ENCODE results near the gene PLEKHA6. TPM values are rescaled to one million over a fixed set of nuclear protein-coding genes. Genes with fewer than 3 reads are reported as not detected.

The PLEKHA6 gene
- total and polyA plus RNA-seq, 4 donors: 17.1 to 33.2 (median 26.6) TPM

DNA sequence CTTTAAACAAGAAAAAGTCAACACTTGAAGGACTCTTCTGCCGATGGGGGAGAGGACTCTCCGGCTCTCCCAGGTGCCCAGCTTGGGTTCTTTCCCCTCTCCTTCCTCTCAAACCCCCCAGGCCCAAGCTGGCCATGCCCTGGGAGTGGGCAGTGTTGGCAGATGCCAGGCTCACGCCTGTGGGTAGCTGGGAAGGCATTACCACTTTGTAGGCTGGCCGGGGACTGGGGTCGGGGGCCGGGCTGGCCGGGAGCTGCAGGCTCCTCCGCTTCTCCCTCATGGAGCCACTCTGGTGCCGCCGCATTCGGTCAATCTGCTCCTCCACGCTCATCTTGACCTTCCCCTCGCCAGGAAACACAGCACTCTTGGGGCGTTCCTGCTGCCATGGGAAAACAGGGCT is 129.5 kb downstream of the PLEKHA6 start:
- H3K27ac ChIP-seq (ENCODE audit: low read depth, low read length): no peak overlapping the region
- WGBS (ENCODE audit: insufficient coverage): 94% methylated on average over 14 of the region's 14 CpGs
- peaks cover 41% of the 10 kb centered on the region for H3K36me3 ChIP-seq (ENCODE audit: control insufficient read depth, insufficient read depth, low read length)
- no peaks in the 10 kb centered on the region for H3K4me1 ChIP-seq (ENCODE audit: control insufficient read depth, insufficient read depth, low read length)
- no peaks in the 10 kb centered on the region for H3K27me3 ChIP-seq (ENCODE audit: control insufficient read depth, insufficient read depth, low read length)
- no peak overlapping the region for H3K4me3 ChIP-seq (ENCODE audit: low read depth, low read length)
- DNase-seq (ENCODE audit: low read depth in 4 of 6, low spot score in 6 of 6): no peak
- no peaks in the 10 kb centered on the region for H3K9me3 ChIP-seq (ENCODE audit: control insufficient read depth, insufficient read depth, low read length)

DNA sequence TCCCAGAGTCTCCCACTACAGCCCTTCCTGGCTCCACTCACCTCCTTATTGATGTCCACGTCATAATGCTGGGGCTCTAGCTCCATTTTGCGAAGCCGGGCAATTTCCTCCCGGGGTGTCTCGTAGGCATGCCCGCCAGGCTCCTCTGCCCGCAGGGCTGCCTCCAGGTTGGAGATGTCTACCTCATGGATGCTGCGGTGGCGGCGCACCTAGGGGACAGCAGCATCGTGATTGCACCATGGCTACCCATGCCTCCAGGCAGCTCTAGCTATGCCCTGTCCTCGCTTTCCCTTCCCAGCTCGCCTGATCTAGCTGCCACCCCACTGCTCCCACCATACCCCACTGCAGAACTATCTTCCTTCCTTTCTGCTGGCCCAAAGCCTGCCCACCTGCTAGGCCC is 130.8 kb downstream of the PLEKHA6 start:
- 96% methylated on average over 13 of the region's 13 CpGs for WGBS (ENCODE audit: insufficient coverage)
- H3K9me3 ChIP-seq (ENCODE audit: control insufficient read depth, insufficient read depth, low read length): no peaks in the 10 kb centered on the region
- no peaks in the 10 kb centered on the region for H3K4me1 ChIP-seq (ENCODE audit: control insufficient read depth, insufficient read depth, low read length)
- H3K4me3 ChIP-seq (ENCODE audit: low read depth, low read length): no peak overlapping the region
- H3K36me3 ChIP-seq (ENCODE audit: control insufficient read depth, insufficient read depth, low read length): peaks cover 41% of the 10 kb centered on the region
- no peak overlapping the region for H3K27ac ChIP-seq (ENCODE audit: low read depth, low read length)
- no peak for DNase-seq (ENCODE audit: low read depth in 4 of 6, low spot score in 6 of 6)
- no peaks in the 10 kb centered on the region for H3K27me3 ChIP-seq (ENCODE audit: control insufficient read depth, insufficient read depth, low read length)

DNA sequence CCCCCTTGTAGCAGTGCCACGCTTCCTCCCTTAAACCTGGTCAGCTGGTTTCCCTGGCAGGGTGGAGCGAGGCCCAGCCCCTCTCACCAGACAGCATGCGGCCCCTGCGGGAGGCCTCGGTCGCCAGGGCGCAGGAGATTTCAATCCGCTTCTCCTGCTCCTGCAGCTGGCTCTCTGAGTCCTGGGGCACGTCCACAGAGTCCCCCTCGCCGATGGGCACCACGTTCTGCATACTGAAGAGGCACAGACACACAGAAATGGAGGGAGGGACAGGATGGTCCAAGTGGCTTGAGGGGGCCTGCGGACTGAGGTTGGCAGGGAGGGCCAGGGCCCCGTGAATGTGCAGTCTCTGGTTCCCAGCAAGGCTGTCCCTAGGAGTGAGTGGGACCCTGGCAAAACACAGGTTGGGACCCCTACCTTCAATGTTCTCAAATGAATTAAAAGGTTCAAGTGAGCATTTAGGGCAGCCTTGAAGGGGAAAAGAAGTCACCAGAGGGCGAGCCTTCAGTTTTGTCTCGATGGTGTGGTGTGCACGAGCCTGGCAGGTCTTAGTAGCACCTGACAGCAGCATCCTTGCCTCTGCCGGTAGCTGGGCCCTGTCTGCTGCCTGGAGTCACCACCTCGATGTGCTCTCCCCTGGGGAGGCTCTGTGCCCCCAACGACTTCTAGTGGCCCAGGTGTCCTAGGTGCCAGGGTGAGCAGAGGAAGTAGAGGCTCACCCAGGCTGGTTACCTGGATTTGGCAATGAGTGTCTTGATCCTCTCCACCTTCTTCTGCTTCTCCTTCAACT is 131.5 kb downstream of the PLEKHA6 start:
- H3K27ac ChIP-seq (ENCODE audit: low read depth, low read length): no peak overlapping the region
- no peak for DNase-seq (ENCODE audit: low read depth in 4 of 6, low spot score in 6 of 6)
- H3K36me3 ChIP-seq (ENCODE audit: control insufficient read depth, insufficient read depth, low read length): peaks cover 39% of the 10 kb centered on the region
- H3K4me3 ChIP-seq (ENCODE audit: low read depth, low read length): no peak overlapping the region
- H3K27me3 ChIP-seq (ENCODE audit: control insufficient read depth, insufficient read depth, low read length): no peaks in the 10 kb centered on the region
- WGBS (ENCODE audit: insufficient coverage): 85% methylated on average over 20 of the region's 20 CpGs
- H3K4me1 ChIP-seq (ENCODE audit: control insufficient read depth, insufficient read depth, low read length): peaks cover 1% of the 10 kb centered on the region
- H3K9me3 ChIP-seq (ENCODE audit: control insufficient read depth, insufficient read depth, low read length): no peaks in the 10 kb centered on the region

- no peaks in the 10 kb centered on the region for H3K9me3 ChIP-seq (ENCODE audit: control insufficient read depth, insufficient read depth, low read length)
- H3K4me1 ChIP-seq (ENCODE audit: control insufficient read depth, insufficient read depth, low read length): peaks cover 10% of the 10 kb centered on the region
- WGBS (ENCODE audit: insufficient coverage): 100% methylated on average over 2 of the region's 2 CpGs
- peaks cover 47% of the 10 kb centered on the region for H3K36me3 ChIP-seq (ENCODE audit: control insufficient read depth, insufficient read depth, low read length)
- H3K4me3 ChIP-seq (ENCODE audit: low read depth, low read length): no peak overlapping the region
- no peak for DNase-seq (ENCODE audit: low read depth in 4 of 6, low spot score in 6 of 6)
- no peak overlapping the region for H3K27ac ChIP-seq (ENCODE audit: low read depth, low read length)
- no peaks in the 10 kb centered on the region for H3K27me3 ChIP-seq (ENCODE audit: control insufficient read depth, insufficient read depth, low read length)
These were observed 132.4 kb downstream of the PLEKHA6 start for GRCh38 chr1:204227351-204227750.

GRCh38 chr1:204225841-204226735 is 133.6 kb downstream of the PLEKHA6 start:
- Histone ChIP-seq H3K4me1 (ENCODE audit: control insufficient read depth, insufficient read depth, low read length) (peaks cover 12% of the 10 kb centered on the region), H3K4me3 (ENCODE audit: low read depth, low read length) (no peak overlapping the region), H3K27me3 (ENCODE audit: control insufficient read depth, insufficient read depth, low read length) (no peaks in the 10 kb centered on the region), H3K27ac (ENCODE audit: low read depth, low read length) (no peak overlapping the region), H3K36me3 (ENCODE audit: control insufficient read depth, insufficient read depth, low read length) (peaks cover 60% of the 10 kb centered on the region), H3K9me3 (ENCODE audit: control insufficient read depth, insufficient read depth, low read length) (no peaks in the 10 kb centered on the region)
- WGBS (ENCODE audit: insufficient coverage): 79% methylated on average over 16 of the region's 16 CpGs
- DNase-seq (ENCODE audit: low read depth in 4 of 6, low spot score in 6 of 6): no peak

- no peak overlapping the region for H3K27ac ChIP-seq (ENCODE audit: low read depth, low read length)
- H3K27me3 ChIP-seq (ENCODE audit: control insufficient read depth, insufficient read depth, low read length): no peaks in the 10 kb centered on the region
- WGBS (ENCODE audit: insufficient coverage): 82% methylated on average over 5 of the region's 8 CpGs
- peaks cover 12% of the 10 kb centered on the region for H3K4me1 ChIP-seq (ENCODE audit: control insufficient read depth, insufficient read depth, low read length)
- no peak overlapping the region for H3K4me3 ChIP-seq (ENCODE audit: low read depth, low read length)
- H3K9me3 ChIP-seq (ENCODE audit: control insufficient read depth, insufficient read depth, low read length): no peaks in the 10 kb centered on the region
- DNase-seq (ENCODE audit: low read depth in 4 of 6, low spot score in 6 of 6): no peak
- H3K36me3 ChIP-seq (ENCODE audit: control insufficient read depth, insufficient read depth, low read length): peaks cover 63% of the 10 kb centered on the region
These were observed 135.1 kb downstream of the PLEKHA6 start for GRCh38 chr1:204224655-204225054.

DNA sequence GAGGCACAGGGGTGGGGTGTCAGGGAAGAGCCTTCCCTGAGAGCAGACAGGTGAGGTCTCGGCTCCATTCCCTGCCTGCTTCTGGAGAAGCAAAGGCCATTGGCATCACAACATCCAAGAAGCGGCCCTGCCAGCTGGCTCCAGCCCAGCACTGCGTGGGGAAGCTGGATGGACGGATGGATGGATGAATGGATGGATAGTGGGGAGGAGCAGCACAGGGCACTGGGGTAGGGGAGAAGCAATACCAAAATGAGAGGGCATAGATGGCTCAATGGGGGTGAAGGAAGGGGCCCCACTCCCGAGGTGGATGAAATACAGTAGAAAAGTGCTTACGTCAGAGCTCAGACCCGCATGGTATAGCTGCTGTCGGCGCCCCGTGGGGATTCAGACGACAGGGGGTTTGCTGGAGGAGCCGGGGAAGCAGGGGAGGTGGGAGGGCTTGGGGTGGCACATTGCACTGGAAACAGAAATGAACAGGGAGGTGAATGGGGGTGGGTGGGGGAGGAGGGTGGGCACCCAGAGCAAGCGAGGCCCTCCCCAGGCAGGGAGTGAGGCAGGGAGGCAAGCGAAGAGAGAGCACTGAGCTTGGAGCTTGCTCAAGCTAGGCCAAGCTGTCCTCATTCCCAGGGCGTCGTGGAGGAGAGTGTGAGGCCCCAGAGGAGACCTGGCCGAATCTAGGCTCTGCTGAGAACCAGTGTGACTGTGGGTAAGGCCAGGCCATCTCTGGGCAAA is 136.4 kb downstream of the PLEKHA6 start:
- H3K4me3 ChIP-seq (ENCODE audit: low read depth, low read length): no peak overlapping the region
- H3K27ac ChIP-seq (ENCODE audit: low read depth, low read length): no peak overlapping the region
- no peaks in the 10 kb centered on the region for H3K9me3 ChIP-seq (ENCODE audit: control insufficient read depth, insufficient read depth, low read length)
- peaks cover 12% of the 10 kb centered on the region for H3K4me1 ChIP-seq (ENCODE audit: control insufficient read depth, insufficient read depth, low read length)
- no peak for DNase-seq (ENCODE audit: low read depth in 4 of 6, low spot score in 6 of 6)
- 77% methylated on average over 13 of the region's 17 CpGs for WGBS (ENCODE audit: insufficient coverage)
- H3K36me3 ChIP-seq (ENCODE audit: control insufficient read depth, insufficient read depth, low read length): peaks cover 56% of the 10 kb centered on the region
- no peaks in the 10 kb centered on the region for H3K27me3 ChIP-seq (ENCODE audit: control insufficient read depth, insufficient read depth, low read length)

GRCh38 chr1:204222764-204223055 is 137.0 kb downstream of the PLEKHA6 start:
- WGBS (ENCODE audit: insufficient coverage): 47% methylated on average over 2 of the region's 3 CpGs
- Histone ChIP-seq H3K27me3 (ENCODE audit: control insufficient read depth, insufficient read depth, low read length) (no peaks in the 10 kb centered on the region), H3K4me1 (ENCODE audit: control insufficient read depth, insufficient read depth, low read length) (peaks cover 14% of the 10 kb centered on the region), H3K36me3 (ENCODE audit: control insufficient read depth, insufficient read depth, low read length) (peaks cover 50% of the 10 kb centered on the region), H3K4me3 (ENCODE audit: low read depth, low read length) (no peak overlapping the region), H3K9me3 (ENCODE audit: control insufficient read depth, insufficient read depth, low read length) (no peaks in the 10 kb centered on the region), H3K27ac (ENCODE audit: low read depth, low read length) (no peak overlapping the region)
- DNase-seq (ENCODE audit: low read depth in 4 of 6, low spot score in 6 of 6): no peak

DNA sequence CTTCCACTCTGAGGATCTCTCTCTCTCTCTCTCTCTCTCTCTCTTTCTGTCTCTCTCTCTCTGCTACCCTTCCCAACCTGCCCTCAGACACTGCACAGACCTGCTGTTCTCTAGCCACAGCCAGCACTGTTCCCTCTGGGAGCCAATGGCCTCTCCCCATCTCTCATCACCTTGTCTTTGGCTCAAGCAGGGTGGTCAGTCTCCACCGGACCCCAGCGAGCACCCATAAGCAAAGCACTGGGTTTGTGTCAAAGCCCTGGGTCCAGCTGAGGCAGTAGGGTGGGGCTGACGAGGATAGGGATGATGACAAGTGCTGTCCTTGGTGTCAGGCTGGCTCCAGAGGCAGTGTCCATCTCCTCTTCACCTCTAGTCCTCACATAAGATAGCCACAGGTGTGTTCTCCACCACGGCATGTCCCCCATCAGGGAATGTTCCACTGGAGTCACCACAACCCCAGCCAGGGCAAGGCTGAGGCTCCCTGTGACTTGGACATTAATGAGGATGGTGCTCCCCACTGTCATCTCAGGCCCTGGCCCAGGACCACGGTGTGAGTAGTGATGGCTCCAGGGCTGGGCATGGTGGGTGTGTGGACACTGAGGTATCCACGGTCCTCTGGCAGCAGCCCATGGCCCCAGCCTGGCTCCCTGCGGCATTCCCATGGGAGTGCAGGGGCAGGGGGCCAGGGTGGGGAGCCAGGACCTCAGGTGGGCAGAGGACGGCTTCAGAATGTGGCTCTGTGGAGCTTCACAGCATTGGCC is 137.5 kb downstream of the PLEKHA6 start:
- Histone ChIP-seq H3K4me3 (ENCODE audit: low read depth, low read length) (no peak overlapping the region), H3K27me3 (ENCODE audit: control insufficient read depth, insufficient read depth, low read length) (no peaks in the 10 kb centered on the region), H3K27ac (ENCODE audit: low read depth, low read length) (no peak overlapping the region), H3K36me3 (ENCODE audit: control insufficient read depth, insufficient read depth, low read length) (peaks cover 46% of the 10 kb centered on the region), H3K9me3 (ENCODE audit: control insufficient read depth, insufficient read depth, low read length) (no peaks in the 10 kb centered on the region), H3K4me1 (ENCODE audit: control insufficient read depth, insufficient read depth, low read length) (peaks cover 19% of the 10 kb centered on the region)
- 87% methylated on average over 7 of the region's 8 CpGs for WGBS (ENCODE audit: insufficient coverage)
- DNase-seq (ENCODE audit: low read depth in 4 of 6, low spot score in 6 of 6): no peak

All from spinal cord (tissue), 10 donors.